NCI-H748 (cell line): ENCODE data around the gene ZDHHC3.
"Not testable (repeated sequence)": the region's sequence is repeated elsewhere in the genome, so short reads cannot be mapped to it uniquely, and the experiment has no call there.

Experiments used
- DNase-seq: peaks from one replicate; lab custom pipeline; 2025; ENCODE audit not compliant: unreplicated experiment; lab: John Stamatoyannopoulos, UW

ZDHHC3 gene

DNA sequence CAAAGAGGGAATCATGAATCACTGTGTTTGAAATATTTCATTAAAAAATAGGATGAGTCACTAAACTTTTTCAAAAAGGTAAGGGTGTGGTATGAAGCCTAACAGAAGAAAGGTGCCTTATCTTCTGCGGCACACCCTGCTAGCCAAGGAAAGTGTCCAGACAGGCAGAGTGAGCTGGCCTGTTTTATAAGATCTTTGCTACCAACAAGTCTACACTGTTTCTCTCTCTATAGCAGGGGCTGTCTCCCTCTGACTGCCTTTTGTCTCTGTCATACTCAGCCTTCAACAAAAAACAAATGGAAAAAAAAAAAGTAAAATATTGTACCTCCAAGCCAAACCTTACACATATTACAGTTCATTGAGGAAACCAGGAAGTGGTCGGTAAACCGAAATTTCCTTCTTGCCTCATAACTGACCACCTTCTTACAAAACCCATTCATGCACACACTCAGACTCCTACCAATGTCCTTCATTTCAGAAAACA lies 9.1 kb downstream of the ZDHHC3 start:
- no peak for DNase-seq

DNA sequence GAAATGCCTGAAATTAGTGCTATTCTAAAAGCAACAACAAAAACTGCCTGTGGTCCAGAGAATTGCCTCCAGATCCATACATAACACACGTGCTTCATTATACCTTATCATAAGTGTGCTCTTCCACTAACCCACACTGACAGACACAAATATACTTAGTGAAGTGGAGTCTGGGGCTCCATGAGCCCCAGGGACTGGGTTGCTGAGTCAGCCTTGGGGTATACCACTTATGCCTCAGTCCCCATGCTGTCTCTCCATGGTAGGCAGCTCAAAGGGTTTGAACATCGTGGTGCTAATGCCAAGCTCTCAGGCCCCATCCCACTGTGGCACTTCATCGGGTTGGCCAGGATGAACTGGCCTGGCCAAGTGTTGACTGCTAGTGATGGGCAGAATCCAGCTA lies 10.8 kb downstream of the ZDHHC3 start:
- DNase-seq = no peak

DNA sequence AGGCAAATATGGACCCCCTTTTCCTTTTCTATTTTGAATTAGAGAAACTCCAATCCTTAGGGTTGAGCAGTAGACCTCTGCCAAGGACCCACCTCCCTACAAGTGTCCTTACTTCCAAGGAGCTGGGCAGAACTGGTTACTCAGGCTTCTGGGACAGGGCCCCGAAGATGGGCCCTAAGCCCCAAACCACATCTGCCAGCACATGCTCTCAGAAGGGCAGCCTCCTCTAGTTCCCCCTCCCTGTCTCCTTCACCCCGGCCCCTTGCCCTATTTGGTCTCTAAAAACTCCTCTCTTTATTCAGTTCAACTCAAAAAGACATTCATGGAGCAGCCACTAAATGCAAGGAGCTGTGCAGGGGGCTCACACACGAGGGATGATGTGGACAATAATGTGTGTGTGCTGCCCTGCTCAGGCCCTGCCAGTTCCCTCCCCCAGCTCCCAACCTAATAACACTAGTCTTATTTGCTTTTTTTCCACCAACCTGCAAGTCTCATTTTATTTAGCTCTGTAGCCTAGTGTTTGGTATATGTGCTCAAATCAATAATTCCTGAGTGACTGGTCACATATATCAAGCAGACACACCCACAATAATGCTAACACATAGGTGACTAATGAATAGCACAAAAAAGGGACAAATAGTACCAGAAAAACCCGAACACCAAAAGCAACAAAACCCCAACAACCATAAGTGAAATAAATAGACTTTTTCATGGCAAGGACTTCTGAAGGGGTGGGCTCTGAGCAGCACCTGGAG lies 12.2 kb downstream of the ZDHHC3 start:
- no peak for DNase-seq

DNA sequence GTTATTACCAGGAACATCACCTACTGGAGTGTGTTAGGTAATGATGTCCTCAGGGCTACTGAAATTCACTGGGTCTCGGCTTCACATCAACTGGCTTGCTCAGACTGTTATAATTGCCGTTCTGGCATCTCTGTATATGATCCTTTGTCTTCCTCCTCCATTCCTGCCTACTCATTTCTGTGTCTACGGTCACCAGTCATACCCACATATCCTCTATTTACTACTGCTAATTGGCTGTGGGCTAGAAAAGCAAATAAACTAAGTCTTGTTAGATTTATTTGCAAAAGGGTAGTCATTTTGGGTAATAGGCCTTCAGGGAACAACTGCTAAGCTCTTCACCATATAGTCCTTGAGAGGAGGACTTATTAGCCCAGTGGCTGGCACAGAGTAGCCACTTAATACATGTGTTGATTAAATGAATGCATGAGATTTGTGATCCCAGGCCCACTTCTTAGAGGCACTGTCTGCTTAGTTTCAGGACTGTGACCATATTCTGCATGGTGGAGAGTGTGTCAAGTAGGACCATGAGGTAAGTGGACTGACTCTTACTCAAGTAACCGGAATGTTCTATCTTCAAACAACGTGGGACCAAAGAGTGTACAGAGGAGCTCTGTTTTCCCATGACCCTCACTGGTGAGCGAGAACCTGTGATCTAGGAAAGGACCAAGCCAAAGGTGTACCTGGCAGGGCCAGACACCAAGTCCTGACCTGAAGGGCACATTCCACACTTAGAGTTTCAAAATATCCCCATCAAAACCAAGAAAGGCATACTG lies 13.2 kb downstream of the ZDHHC3 start:
- peak; percentile 8 for DNase-seq

DNA sequence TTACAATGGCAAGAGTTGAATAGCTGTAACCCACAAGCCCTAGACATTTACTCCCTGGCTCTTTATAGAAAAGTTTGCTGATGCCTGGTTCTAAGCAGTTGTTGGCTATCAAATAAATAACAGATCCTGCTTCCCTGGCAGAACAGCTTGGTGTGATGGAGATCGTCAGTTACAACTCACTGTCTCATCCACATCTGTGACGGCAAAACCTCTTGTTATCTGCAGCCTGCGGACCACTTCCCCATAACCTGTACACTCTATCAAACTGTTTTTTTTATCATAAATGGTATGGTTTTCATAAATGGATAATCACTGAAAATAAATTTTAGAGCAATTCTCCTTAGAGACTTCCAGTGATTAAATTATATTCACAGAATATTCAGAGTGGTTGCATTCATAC lies 14.1 kb downstream of the ZDHHC3 start:
- no peak for DNase-seq

- DNase-seq = no peak
Observed at GRCh38 chr3:44960387-44961026, 15.5 kb downstream of the ZDHHC3 start.

GRCh38 chr3:44958386-44958785 lies 17.6 kb downstream of the ZDHHC3 start:
- DNase-seq = no peak

- DNase-seq = no peak
Observed at GRCh38 chr3:44957986-44958385, 18.0 kb downstream of the ZDHHC3 start.

- no peak for DNase-seq
Observed at GRCh38 chr3:44955917-44956316, 20.1 kb downstream of the ZDHHC3 start.

GRCh38 chr3:44954962-44955361 lies 21.0 kb downstream of the ZDHHC3 start:
- DNase-seq = no peak

- DNase-seq = no peak
Observed at GRCh38 chr3:44954304-44954703, 21.7 kb downstream of the ZDHHC3 start.

DNA sequence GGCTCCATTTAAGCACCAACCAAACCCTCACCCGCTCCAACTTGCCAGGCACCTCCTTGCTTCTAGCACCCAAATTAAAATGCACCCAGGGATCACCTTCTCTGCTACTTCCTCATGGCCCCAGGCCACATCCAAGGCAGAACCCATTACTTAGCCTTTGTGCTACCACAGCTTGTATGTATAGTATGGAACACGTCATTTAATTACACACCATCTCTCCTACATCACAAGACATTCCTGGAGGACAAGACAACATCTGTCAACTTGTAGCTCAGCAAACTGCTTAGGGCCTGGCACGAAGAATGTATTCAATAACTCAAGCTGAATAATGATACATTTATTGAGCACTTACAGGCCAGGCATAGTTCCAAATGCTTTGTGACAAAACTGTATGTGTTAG lies 23.3 kb downstream of the ZDHHC3 start:
- DNase-seq = no peak

DNA sequence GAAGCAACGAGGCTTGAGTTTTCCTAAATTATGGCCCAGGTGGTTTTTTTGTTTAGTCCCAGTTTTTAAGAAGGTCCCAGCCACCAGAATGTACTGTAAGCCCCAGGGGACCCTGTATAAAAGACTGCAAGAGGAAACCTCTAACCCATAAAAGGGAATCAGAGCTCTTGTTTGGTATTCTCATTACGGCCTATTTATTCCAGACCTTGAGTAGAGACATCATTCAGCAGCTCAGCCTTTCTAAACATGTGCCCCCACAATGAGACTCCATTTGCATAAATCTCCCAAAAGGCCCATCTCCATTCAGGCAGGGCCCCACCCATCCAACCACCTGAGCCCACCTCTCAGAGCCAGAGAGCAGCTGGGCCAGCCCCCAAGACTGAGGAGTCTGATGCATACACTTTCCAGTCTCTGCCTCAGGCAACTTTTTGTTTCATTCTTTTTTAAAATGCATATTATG lies 25.7 kb downstream of the ZDHHC3 start:
- no peak for DNase-seq

DNA sequence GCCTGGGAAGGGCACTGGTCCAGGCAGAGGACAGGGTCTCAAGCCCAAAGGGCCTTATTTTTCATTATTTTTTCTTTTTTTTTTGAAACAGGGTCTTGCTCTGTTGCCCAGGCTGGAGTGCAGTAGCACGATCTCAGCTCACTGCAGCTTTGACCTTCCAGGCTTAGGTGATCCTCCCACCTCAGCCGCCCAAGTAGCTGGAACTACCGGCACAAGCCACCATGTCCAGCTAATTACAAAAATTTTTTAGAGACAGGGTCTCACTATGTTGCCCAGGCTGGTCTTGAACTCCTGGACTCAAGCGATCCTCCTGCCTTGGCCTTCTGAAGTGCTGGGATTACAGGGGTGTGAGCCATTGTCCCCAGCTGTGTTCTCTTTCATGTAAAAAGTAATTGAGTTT lies 26.2 kb downstream of the ZDHHC3 start:
- DNase-seq = not testable (repeated sequence)

DNA sequence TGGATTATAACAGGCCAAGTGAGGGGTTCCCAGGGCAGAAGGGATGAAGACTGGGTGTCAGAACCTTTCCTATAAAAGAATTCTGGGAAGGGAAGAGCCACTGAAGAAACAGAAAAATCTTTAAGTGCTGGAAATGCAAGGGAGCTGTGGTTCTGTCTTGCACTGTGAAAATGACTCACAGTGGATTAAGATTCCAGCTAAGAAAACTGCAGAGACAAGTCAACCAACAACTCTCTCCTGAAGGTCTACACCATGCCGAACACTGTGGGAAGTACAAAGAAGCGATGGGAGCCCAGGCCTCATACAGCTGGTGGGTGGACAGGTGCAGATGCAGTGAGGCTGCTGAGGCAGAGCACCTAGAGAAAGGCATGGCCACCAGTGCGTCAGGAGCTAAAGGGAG lies 27.7 kb downstream of the ZDHHC3 start:
- no peak for DNase-seq

DNA sequence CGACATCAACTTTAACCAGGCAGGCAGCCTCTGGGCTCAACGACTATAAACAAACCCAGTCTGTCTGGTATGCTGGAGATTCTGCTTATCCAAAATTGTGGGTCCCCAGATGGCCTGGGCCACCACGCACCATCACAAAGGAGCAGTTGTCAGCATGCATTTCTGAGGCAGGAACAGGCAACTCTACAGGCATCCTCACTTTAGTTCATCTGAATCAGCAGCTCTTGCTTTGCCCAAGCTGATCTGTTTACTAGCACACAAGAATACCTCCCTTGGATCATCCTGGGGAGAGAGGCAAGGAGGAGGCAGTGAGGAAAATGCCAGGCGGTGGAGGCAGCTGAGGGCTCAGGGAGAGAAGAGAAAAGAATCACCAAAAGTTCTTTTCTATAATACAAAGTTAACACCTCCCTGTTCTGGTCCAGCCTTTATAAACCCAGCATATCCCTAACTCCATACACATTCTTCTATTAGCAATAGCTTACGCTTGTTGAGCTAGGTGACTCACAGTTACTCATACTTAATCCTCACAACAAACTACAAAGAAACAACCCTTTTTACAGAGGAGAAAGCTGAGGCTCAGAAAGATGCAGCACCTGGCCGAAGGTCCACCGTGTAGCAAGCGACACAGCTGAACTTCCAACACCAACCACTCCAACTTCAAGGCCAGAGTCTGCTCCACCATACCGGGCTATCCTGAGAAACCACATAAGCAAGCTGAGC lies 33.6 kb downstream of the ZDHHC3 start:
- no peak for DNase-seq

GRCh38 chr3:44939581-44940036 lies 36.4 kb downstream of the ZDHHC3 start:
- no peak for DNase-seq

GRCh38 chr3:44932986-44933944 lies 42.7 kb downstream of the ZDHHC3 start:
- DNase-seq = no peak

GRCh38 chr3:44932271-44932670 lies 43.7 kb downstream of the ZDHHC3 start:
- no peak for DNase-seq

- no peak for DNase-seq
Observed at GRCh38 chr3:44931791-44932190, 44.2 kb downstream of the ZDHHC3 start.
